ENCODE data around the gene BMP7.

Gene BMP7

DNA sequence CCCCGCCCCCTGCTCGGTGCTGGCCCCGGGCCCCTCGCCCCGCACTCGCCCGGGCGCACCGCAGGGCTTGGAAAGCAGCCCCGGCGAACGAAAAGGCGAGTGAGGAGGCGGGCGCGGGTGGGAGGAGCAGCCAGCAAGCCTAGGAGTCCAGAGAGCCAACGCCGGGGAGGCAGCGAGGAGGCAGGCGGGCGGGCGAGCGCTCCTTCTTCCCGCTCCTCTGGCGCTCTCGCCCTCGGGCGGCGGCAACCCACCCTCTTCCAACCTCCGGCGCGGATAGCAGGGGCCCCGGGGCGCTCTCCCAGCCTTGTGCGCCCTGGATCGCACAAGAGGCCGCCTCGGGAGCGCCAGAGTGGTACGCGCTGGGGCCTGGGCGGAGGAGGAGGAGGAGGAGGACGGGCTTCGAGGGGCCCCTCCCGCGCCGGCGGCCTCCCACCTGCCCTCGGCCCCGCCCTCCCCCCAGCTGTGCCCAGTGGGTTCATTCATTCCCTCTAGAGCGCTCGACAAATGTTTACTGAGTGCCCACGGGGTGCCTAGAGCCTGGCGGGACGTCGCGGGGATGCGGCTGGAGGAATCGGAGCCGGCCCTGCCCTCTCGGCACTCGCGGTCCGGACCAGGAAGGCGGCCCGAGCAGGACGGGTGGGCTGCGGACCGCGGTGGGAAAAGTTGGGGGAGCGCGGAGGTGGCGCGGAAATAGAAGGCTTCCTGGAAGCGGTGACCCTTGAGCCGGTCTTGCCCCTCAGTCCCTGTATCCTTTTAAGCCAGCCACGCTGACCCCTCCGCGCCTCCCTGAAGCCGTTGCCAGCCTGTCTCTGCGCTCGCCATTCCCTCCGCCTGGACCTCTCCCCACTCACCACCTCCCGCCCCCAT lies at the start of gene BMP7:
TSS of gene BMP7 (minus strand) at position 351 of the 867 bp plus-strand sequence. CDS start 519 bp downstream, outside the sequence.
- DNase-seq (ENCODE audit: low spot score): no peak

DNA sequence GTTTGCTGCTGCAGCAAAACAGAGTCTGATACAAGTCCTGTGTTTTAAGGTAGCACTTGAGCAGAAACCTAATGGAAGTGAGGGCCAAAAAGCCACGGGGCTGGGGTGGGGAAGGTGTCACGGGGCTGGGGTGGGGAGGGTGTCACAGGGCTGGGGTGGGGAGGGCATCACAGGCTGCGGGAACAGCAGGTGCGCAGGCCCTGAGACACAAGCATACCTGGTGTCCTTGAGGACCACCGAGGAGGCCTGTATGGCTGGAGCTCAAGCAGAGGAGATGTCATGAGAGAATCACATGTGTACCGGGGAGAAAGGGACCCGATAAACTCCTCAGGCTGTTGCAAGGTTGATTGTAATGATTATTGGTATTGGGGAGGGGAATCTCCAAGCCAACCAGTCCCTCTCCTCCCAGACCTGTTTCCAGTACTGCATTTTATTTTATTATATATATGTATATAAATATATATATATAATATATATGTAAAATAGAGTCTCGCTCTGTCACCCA lies 49.6 kb upstream of the BMP7 start:
- DNase-seq (ENCODE audit: low spot score): no peak

DNA sequence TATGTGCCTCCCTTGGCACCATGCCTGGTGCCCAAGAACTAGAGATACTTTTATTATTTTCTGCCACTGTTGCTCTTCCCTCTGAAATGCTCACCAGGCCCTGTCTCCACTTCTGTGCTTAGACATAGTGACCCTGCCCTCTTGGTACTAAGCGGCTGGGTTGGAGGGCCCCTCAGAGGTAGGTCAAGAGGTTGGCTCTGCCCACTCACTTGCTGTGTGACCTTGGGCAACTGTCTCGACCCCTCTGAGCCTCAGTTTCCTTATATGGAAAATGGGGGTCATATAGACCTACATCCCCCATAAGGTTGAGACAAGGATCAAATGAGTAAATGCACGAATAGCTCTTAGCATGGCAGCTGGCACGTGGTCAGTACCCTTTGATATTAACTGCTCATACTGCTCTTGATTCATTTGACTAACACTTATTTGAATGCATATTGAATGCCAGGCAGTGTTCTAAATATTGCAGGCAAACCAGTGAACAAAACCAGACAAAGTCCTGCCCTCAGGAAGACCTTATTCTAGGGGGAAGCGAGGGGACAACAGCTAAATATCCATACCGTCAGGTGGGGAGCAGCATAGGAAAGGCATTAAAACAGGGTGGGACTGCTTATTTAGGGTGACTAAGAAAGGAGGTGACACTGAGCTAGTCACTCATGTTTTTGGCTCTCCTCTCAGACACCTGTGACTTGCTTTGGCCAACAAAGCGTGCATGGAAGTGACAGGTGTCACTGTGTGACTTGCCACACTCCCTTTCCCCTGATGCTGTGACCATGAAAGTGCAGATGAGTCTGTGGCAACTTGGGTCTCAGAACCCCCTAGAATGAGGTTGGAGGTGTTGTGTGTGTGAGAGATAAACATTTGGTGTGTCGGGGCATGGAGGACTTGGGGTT lies 48.9 kb upstream of the BMP7 start:
- no peak for DNase-seq (ENCODE audit: low spot score)

DNA sequence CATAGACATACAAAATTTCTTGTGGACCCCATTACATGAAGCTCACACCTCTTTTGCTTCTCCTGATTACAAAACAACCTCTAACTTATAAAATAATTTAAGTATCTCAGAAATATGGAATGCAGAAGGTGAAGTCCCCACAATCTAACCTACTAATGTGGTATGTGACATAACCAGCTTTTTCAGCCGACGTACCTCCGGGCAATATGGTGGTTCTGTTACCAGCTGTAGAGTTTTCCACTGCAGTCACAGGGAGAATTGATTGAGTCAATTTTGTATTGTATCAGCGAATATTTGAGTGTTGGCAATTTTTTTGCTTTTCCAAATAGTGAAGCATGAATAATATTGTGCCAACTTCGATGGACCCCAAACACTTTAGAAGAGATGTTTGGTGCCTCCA lies 47.5 kb upstream of the BMP7 start:
- DNase-seq (ENCODE audit: low spot score): no peak

DNA sequence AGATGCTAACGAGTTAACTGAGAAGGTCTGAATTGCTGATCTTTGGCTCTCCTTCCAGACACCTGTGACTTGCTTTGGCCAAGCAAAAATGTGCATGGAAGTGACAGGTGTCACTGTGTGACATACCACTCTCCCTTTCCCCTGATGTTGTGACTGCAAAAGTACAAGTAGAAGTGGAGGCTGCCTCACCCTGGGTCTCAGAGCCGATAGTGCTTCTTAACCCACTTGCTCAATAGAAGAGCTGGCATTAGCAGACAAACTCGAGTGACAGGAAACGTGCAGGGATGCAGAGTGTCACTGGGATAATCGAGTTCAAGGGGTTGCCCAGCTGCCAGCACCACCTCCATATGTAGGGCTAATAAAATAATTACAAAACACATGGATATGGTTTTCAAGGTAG lies 46.8 kb upstream of the BMP7 start:
- no peak for DNase-seq (ENCODE audit: low spot score)

DNA sequence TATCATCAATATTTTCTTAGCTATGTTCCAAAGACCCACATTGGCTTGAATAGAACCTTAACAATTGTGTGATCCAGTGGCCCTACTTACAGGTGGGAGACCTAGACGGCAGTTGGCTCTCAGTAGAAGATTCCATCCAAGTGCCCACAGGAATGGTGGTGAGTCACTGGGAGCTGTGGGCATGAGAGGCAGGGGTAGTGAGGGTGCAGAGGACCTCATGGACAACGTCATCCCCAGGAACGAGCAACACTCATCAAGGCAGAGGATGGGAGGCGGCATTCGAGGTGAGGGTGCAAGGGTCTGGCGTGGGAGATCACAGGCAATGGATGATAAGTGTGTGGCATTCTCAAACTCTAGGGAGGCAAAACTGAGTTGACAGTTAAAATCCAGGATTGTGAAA lies 45.7 kb upstream of the BMP7 start:
- no peak for DNase-seq (ENCODE audit: low spot score)

DNA sequence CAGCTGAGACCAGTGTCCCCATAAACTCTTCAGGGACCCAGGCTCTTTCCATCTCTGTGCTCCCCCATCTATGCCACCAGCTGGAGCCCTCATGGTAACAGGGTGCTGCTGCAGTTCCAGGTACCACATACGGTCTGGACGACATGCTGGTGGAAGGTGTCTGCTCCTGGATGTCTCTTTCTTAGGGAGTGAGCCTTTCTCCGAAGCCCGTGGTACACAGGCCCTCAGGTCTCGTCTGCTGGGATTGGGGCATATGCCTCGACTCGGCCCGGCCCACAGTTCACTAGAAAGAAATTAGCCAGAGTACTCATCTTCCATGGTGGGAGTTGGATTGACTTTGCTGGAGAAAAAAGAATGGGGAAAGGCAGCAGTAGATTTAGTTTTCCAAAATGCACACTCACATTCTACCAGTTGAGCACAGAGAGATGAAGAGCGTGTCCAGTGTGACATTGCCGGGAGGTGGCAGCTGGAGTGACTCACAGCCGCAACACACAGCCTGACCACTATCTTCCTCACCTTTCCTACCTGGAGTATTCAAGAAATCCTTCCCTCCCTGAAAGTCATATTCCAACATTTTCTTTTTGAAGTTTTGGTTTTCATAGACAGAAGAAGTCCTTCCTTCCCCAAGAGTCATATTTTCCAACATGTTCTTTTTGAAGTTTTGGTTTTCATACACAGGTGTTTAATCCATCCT lies 44.5 kb upstream of the BMP7 start:
- DNase-seq (ENCODE audit: low spot score): no peak

DNA sequence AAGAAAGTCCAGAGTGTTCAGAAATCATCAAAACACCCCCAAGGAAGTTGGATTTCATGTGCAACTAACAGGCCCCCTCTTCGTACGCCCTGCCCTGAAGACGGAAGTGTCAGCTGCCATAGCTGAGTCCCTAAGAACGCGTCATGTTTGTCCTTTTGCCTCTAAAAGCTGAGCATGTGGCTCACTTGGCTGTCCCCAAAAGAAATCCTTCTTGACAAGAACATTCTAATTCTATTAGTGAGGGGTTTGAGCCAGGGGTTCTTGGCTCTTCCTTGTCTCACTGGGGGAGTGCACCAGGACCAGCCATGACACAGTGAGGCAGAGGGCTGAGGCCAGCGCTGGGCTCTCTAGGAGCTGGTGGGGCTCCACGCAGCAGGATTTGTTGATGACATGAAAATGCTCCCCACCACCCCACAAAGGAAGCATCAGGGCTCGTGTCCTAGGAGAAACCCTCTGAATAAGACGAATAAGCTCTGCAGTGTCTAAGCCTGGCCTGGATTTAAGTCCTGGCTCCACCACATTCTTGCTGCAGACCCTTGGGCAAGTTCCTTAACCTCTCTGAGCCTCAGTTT lies 43.2 kb upstream of the BMP7 start:
- no peak for DNase-seq (ENCODE audit: low spot score)

DNA sequence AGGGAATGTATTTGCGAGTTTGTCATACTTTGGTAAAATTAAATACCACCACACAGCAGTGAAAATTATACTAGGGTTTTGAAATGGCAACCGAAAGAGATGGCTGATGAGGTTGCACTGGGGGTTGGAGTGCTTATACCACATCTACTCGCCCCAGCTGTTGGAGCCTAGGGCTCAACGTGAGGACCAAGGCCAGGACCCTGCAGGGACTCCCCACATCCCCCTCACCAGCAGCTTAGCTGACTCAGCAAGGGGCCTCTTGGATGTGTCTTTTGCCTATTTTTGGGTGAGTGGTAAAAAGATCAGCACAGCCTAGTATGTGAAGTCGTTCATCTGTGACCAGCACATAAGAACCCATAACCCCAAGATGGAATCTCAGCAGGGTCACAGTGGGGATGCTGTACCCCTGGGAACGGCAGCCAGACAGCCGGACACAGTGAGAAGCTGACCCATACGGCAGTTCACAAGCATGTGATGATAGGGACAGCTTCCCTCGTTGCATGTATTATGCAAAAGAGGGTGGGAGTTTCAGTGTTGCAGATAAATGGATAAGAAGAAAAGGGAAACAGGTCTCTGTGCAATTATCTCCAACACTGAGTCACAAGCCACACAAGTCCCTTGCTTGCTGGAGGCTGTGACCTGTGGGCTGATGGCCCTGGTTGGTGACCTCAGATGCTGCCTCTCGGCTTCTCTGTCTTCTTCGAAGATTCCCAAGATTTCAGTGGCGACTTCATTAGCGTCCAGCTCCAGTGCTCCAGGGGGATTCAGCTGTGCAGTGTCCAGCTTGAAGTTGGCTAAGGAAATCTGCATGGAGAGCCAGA lies 42.2 kb upstream of the BMP7 start:
- DNase-seq (ENCODE audit: low spot score): no peak

DNA sequence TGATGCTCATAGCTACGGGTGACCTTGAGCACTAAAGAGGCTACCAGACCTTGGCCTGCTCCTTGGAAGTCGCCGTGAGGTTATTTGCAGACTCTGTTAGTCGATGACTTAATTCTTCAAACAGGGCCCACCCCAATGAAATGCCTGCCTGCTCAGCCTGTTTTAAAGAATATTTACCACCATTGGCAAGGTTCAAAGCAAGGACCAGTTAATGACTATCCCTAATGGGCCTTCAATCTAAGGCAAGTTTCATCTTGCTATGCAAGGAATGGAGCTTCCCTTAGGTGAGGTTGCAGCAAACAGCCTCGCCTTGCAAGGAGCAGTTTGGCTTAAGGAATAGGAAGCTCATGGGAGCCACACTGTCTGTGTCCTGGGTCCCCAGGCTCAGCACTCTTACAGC lies 40.3 kb upstream of the BMP7 start:
- DNase-seq (ENCODE audit: low spot score): no peak

DNA sequence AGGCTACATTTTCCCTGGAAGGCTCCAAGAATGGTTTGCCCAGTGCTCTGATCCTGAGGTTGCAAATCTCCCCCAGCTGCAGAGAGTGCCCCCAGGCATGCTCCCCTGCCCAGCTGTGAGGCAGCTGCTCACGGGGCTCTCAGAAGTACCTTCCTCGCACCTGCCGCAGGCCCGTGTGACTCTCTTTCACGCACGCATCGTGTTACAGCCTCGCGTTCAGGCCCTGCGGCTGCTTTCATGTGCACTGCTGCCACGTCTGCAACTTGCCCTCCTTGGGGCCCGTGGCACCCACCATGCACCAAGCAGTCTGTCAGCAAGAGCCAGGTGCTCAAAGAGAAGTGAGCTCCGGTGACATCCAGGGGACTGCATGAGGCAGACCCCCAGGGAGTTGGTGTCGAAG lies 34.6 kb upstream of the BMP7 start:
- DNase-seq (ENCODE audit: low spot score): no peak

DNA sequence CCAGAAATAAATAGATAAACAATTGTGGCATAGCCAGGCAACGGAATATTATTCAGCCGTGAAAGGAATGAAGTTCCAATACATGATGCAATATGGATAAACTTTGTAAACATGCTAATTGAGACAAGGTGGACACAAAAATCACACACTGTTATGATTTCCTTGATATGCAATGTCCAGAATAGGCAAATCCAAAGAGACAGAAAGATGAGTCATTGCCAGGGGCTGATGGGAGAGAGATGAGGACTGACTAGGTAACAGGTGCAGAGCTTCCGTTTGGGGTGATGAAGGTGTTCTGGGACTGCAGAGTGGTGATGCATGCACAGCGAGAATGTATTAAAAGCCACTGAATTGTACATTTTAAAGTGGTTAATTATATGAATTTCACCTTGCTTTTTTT lies 32.0 kb upstream of the BMP7 start:
- no peak for DNase-seq (ENCODE audit: low spot score)

DNA sequence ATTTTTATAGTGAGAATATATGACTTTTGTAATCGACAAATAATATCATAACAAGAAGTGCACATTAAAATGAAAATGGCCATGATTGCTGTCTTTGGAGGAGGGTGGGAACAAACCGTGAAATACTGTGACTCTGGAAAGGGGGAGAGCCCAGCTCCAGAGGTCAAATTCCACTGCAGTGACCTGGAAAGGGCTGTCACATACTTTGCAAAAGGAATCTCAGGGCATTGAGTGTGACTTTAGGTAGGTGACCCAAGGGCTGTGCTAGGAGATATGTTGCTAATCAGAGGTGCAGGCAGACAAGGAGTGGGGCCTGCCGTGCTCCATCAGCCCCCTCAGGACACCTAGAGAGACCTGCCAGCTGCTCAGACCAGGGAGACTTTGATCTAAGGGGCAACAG lies 28.1 kb upstream of the BMP7 start:
- DNase-seq (ENCODE audit: low spot score): no peak

DNA sequence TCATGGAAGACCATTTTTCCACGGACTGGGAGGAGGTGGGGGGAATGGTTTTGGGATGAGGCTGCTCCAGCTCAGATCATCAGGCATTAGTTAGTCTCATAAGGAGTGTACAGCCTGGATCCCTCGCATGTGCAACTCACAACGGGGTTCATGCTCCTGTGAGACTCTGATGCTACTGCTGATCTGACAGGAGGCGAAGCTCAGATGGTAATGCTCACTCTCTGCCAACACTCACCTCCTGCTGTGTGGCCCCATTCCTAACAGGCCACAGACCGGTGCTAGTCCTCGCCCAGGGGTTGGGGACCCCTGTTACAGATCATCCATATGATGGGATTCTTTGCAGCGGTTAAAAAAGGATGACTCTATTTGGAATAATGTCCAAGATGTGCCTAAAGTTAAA lies 27.6 kb upstream of the BMP7 start:
- no peak for DNase-seq (ENCODE audit: low spot score)

DNA sequence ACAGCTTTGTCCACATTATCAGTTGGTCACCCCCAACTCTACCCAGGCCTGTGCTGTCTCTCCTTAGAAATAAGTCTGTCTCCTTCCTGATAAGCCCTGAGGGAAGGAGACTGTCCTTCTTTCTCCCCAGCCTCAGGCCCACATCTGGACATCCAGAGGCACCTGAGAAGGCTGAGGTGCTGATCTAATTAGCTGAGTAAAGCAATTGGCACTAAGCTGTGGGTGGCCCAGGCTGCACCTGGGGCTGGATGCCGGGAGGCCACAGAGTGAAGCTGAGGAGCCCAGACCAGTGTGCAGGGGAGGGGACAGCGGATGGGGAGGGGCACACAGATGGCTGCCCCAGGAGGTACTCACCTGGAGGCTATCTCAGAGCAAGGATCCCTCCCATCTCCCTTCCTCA lies 26.2 kb upstream of the BMP7 start:
- no peak for DNase-seq (ENCODE audit: low spot score)

DNA sequence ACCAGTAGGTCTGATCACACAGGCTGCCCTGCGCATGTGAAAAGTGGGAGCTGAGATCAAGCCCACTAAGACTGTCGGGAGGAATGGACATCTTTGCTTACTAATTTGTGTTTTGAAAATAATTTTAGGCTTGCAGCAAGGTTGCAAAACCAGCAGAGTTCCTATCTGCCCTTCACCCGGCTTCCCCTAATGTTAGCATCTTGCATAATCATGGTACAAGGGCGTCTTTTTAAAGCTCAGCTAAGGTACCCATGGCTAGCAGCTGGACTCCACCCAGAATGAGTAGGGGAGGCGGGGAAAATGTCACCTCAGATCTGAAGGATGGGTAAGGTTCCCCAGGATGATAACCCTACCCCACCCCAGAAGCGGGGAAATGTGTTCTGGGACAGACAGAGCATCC lies 25.3 kb upstream of the BMP7 start:
- no peak for DNase-seq (ENCODE audit: low spot score)

DNA sequence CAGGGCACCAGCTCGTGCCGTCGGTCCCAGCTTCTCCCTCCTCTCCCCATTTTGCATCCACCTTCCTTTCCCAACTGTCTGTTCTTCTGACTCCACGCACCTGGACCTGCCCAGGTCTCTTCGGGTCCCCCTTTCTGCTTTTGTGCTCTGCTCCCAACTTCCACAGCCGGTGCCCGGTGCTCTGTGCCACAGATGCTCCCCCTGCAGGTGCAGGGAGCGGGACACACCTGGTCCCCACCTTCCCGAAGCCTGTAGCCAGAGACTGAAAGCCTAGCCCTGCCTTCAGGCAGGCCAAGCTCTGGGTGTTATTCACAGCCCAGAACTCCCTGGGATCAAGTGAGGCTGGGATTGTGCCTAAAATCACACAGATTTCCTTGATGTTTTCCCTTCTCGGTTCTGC lies 24.6 kb upstream of the BMP7 start:
- DNase-seq (ENCODE audit: low spot score): no peak

DNA sequence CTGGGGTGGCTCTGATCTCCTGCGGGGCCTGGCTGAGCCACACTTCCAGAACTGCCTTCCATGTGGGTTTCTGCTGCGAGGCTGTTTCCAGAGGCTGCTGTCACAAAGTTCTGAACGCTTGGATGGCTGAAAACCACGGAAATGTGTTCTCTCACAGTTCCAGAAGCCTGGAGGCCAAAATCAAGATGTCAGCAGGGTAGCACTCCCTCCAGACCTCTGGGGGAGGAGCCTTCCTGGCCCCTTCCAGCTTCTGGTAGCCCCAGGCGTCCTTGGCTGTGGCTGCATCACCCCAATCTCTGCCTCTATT lies 23.7 kb upstream of the BMP7 start:
- DNase-seq (ENCODE audit: low spot score): no peak

DNA sequence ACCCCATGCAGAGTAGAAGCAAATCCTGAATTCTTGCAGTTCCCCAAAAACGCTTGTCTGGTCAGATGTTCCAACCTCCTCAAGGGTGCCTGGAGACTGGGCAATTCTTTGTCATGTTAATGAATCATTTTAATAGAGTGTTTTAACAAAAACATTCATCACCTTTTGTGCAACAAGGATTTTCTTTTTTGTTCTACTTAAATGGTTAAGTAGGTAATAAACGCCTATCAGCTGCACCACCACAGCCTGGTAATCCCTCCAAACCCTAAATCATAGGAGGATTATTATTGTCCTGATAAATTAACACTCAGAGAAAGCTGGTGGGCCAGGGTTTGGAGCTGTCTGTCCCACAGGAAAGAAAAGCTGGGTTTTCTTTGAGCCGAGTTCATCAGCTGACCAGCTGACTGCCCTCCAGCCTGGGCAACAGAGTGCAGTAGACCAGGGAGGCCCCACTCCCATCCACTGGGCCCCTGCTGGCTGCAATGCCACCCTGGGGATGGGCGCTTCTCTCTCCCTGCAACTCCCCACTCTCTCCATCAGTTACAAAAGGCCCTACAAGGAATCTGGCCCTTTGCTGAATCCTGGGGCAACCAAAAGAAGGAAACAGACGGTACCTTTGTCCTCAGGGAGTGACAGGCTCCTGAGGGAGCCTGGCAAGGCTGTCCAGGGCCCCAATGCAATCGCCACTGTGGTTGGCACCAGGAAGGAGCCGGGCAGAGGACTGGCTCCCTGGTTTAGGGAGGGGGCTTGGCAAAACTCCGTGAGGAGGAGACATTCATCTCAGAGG lies 23.1 kb upstream of the BMP7 start:
- no peak for DNase-seq (ENCODE audit: low spot score)

DNA sequence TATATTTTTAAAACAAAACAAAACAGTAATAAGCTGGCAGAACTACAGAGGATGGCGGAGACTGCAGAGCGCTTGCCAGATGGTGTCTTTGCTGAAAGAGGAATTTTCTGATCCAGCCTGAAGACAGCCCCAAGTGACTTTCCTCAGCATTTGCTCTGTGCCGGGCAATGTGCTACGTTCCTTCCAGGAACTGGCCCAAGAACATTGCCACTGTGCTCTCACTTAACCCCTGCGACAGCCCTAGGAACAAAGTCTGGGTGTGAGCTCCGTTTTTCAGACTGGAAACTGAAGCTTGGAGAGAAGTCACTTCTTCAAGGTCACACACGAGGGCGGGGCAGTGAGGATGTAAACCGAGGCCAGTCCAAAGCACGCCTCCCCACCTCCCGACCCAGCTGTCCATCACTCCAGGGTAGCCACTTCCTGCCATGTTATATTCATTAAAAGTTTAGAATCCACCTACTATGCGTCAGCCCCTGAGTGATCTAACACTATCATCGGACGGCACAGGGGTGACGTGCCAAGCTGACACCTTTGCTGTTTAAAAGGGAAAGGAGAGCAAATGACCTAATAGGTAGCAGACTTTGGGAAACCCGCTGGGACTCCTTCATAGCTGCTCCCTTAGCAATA lies 22.3 kb upstream of the BMP7 start:
- no peak for DNase-seq (ENCODE audit: low spot score)

Measured in hematopoietic multipotent progenitor cell treated with erythropoietin and hydrocortisone succinate and interleukin-3 and kit ligand, for 15 days (in vitro differentiated cells).